IPS DF 4.7 (cell line): ENCODE results near the gene CENPP.

ENCODE experiments used
- DNase-seq: peaks from one replicate; pipeline ENCODE4 v3.0.0-alpha.2; 2013; ENCODE audit warnings: low spot score; ENCODE audit errors: extremely low read depth

CENPP gene

DNA sequence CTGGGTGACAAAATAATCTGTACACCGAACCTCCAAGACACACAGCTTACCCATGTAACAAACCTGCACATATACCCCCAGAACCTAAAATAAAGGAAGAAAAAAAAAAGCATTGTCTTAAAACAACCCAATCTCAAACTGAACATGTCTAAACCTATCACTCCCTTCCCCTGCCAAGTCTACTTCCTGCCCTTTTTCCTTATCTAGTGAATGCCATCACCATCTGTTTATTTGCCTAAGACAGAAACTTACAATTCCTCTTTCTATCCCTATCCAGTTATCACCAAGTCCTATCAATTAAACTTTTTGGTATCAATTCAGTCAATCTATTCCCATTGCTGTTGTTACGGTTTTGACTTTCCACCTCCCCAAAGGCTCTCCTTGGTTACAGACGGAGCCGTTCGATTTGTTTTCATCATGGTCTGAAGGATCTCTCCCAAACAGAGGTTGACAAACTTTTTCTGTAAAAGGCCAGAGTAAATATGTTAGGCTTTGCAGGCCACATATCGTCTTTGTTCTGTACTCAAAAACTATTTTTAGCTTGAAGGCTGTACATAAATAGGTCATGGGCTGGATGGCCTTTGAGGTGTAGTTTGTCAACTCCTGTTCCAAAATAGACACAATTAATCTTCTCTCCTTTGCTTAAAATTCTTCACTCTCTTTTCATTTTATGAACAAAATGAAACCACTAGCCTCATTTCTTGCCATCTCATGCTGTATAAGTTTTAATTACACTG lies 12.7 kb upstream of the CENPP start:
- DNase-seq = no peak

- DNase-seq = no peak
Observed at GRCh38 chr9:92313624-92314012, 12.1 kb upstream of the CENPP start.

DNA sequence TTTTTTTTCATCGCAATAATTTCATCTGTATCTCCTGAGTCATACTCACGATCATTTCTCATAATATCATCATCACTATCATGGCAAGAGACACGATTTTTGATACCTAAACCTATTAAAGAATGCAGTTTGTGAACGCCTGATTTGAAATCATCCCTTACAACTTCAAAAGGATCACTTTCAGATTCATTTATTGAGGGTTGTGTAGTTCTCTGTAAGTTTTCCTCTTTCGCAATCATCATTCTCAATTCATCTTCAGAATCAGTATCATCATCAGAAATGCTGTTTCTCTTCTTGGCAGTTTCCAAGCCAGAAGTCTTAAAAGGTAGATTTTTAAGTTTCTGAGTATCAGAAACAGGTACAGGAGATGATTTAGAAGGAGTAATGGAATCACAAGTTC lies 10.3 kb upstream of the CENPP start:
- DNase-seq = no peak

DNA sequence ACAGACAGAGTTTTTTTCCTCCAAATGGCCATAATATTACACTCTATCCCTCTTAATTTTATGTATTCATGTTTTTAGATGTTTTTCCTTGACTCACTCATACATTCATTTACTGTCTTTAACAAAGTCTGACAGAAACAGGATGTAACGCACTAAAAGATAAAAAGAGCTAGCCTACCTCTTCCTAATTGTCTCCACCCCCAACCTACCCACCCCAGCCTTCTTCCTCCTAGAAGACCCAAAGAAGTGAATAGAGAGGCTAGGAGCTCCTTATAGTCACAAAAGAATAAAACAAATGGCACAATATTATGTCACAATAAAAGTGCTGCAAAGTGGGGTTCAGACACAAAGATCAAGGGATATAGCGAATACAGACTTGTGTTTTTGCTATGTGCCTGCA lies 1.3 kb upstream of the CENPP start:
- DNase-seq = no peak

DNA sequence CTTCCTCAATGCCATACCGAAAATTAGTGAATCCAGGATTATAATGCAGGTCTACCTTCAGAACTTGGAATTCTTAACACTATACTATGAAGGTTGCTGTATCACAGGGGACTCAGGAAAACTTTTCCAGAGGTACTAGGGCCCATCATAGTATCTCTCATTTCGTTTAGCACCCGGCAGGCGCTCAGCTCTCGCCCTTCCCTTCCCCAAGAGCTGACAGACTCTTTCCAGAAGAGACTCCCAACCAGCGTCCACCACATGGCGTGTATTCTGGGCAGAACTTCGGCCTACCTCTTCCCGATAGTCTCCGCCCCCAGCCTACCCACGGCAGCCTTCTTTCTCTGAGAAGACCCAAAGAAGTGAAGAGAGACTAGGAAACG lies 874 bp upstream of the CENPP start:
- no peak for DNase-seq

- no peak for DNase-seq
Observed at GRCh38 chr9:92325991-92326500, 293 bp downstream of the CENPP start.

GRCh38 chr9:92327283-92327850 lies 1.6 kb downstream of the CENPP start:
- no peak for DNase-seq

DNA sequence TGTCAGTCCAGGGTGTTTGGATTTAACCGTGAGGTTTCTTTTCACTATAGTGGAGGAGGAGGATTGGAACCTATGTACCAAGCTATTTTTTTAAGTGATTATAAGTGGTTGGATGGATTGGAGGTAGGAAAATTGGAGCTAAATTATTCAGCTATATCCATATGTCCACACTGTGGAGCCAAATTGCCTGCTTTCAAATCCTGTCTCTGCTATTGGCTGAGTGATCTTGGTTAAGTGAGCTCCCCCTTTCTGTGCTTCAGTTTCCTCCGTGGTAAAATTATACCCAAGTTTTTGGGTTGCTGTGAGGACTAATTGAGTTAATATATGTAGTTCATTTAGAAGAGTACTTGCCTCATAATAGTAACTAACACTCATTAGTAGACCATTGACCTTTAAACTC lies 2.5 kb downstream of the CENPP start:
- no peak for DNase-seq

- no peak for DNase-seq
Observed at GRCh38 chr9:92332577-92333281, 7.0 kb downstream of the CENPP start.

DNA sequence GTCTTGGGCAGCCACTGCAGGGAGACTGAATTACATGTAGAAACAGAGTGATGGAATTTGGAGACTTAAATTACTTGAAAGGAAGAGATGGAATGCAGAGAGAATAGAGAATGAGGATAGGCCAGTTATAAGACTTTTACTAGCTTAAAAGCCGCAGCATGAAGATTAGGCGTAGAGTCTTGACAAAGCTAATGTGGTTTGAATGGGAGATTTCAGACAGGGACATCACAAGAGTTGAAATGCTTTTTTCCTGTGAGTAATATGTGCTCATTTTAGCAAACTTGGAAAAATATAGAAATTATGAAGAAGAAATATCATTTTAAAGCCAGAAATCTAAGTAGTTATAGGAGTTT lies 7.5 kb downstream of the CENPP start:
- DNase-seq = no peak

- no peak for DNase-seq
Observed at GRCh38 chr9:92341578-92341977, 15.8 kb downstream of the CENPP start.

DNA sequence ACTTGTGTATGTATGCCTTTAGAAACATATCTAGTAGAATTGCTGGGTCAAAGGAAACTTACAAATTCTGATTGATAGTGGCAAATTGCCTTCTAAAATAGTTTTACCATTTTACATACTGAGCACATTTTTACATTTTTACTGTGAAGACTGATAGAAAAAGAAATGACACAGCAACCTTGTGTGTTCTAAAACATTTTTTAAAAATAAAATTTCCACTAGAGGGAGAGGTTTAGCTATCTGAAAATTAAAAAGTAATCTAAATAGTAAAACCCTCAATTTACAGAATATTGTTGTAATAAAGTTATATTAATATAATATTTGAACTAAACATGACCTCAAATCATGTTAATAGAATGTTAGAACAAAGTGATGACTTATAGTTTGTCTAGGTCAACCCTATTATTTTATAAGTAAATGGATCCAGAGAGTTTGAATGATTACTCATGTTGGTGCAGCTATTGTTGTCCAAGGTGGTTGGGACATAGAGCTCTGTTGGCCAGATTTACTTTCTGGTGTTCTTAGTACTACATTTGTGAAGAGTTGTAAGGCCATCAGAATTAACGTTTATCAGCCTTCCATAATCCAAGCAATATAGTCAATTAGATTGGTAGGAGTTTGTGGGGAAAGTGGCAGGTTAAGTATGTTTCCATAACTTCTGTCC lies 17.2 kb downstream of the CENPP start:
- no peak for DNase-seq

DNA sequence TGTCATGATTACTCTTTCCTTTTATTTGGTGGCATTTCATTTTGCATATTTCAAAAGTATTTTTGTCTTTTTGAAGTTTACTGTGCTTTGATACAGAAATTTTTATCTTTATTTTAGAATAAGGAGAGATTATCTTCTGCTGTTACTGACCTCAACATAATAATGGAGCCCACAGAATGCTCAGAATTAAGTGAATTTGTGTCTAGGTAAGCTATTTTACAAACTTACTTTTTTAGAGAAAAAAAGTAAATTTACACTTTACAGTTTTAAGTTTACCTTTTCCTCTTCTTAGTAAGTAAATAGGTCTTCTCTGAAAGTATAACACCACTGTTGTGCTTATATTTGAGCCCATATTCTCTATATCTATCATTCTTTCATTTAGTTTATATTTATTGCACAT lies 19.8 kb downstream of the CENPP start:
- no peak for DNase-seq

GRCh38 chr9:92349771-92350739 lies 24.3 kb downstream of the CENPP start:
- no peak for DNase-seq

DNA sequence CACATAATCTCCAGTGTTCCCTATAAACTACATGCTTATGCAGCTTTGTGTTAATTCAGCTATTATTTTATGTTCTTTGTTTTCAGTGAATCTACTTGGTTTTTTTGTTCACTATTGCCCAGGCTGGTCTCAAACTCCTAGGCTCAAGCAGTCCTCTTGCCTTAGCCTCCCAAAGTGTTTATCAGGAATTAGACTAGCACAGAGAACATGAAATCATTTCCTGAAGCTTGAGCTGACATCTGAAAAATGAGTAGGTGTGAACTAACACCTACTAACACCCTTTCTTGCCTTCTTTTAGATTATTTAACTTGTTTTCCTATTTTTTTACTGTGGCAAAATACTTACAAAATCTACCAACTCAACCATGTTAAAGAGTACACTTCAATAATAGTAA lies 25.0 kb downstream of the CENPP start:
- DNase-seq = no peak

- DNase-seq = no peak
Observed at GRCh38 chr9:92353051-92353450, 27.3 kb downstream of the CENPP start.

- DNase-seq = no peak
Observed at GRCh38 chr9:92359394-92359995, 33.7 kb downstream of the CENPP start.

GRCh38 chr9:92360083-92360482 lies 34.3 kb downstream of the CENPP start:
- DNase-seq = no peak

DNA sequence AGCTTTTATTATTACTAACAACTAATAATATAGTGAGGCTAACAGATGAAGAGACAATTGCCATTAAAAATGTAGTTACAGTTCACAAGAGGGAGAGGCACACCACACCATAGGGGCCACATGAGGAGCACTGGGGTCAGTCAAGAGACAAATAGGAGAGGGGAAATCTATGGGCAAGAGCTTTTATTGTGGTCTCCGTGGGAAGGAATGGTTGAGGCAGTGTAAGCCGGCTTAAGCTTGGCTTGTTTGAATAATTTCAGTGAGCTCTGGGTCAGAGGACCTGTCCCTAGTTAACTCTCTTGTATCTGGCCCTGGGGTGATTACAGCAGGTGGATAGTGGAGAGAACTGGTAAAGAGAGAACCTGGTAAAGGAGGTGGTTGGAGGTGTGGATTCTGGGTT lies 43.3 kb downstream of the CENPP start:
- DNase-seq = no peak

DNA sequence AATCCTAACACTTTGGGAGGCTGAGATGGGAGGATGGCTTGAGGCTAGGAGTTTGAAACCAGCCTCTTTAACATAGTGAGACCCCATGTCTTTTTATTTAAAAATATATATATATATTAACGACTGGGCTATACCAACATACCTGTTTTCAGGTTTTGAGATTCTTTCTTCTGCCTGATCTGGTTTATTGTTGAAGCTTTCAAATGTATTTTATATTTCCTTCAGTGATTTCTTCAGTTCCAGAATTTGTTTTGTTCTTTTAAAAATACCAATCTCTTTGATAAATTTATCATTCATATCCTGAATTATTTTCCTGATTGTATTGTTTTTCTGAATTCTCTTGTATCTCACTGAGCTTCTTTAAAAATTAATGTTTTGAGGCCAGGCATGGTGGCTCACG lies 47.4 kb downstream of the CENPP start:
- DNase-seq = no peak

- DNase-seq = no peak
Observed at GRCh38 chr9:92377876-92378275, 52.1 kb downstream of the CENPP start.
